Stimulated activated CD4-positive, alpha-beta T cell treated with anti-CD3 and anti-CD28 coated beads, Interleukin-12 subunit alpha, Interleukin-12 subunit beta, amount 100 ng/mL, for 4 hours (primary cell): ENCODE measurements around the gene CAST.
"Not testable (repeated sequence)": the region's sequence is repeated elsewhere in the genome, so short reads cannot be mapped to it uniquely, and the experiment has no call there.

Source experiments
- DNase-seq: peaks from one replicate; pipeline ENCODE4 v3.0.0-alpha.2; 2020

Gene CAST

GRCh38 chr5:96785326-96786109 lies 123.3 kb downstream of the CAST start:
- no peak for DNase-seq

GRCh38 chr5:96788112-96788749 lies 126.1 kb downstream of the CAST start:
- DNase-seq, result no peak

DNA sequence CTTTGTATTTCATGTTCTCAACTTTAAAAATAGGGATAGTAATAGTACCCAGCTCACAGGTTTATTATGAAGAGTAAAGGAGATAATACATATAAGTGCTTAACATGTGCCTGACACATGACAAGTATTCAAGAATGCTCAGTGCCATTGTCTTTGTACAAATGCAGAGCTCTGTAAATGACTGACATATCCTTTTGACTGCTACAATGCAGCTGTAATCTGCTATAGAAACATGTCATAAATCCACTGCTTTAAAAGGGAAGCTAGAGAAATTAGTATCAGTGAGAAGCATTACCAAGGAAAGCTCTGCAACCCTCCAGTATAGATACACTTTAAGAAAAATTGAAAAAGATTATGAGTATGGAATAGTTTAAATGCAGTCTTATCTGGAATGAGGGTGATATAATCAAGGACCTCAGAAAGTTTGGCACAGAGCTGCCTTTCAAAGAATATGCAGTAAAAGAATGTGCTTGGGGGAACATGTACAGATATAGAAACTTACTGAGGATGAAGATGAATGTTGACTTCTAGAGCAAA lies 127.7 kb downstream of the CAST start:
- DNase-seq, result no peak

- DNase-seq, result no peak
Observed at GRCh38 chr5:96790961-96791504, 128.9 kb downstream of the CAST start.

- no peak for DNase-seq
Observed at GRCh38 chr5:96794757-96795156, 132.6 kb downstream of the CAST start.

GRCh38 chr5:96795626-96796025 lies 133.4 kb downstream of the CAST start:
- DNase-seq, result no peak

DNA sequence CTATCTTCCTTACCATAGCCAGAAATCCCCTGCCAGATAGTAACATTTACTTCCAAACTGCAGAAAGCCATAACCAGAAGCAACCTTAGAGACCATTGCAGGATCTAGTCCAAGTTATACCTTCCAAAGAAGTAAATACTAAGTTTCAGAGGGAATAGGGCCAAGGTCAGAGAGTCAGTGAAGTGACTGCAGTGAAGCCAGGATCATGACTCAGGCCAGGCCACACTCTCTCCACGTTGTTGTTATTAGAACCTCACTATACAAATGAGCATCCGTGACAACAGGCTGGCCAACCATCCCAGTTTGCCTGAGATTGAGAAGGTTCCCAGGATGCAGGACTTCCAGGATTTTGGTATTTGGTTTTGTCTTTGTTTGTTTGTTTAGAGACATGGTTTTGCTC lies 134.3 kb downstream of the CAST start:
- no peak for DNase-seq

DNA sequence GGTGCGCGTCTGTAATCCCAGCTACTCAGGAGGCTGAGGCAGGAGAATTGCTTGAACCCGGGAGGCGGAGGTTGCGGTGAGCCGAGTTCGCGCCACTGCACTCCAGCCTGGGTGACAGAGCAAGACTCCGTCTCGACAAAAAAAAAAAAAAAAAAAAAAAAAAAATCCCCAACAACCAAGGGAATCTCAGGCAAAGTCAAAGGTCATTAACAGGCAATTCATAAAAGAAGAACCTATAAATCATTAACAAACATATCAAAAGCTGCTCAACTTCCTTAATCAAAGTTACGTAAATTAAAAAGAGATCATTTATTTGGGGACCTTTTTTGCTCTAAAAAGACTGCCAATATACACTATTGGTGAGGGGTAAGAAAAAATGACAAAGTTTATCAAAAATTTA lies 139.5 kb downstream of the CAST start:
- DNase-seq, result not testable (repeated sequence)

GRCh38 chr5:96807075-96807654 lies 145.0 kb downstream of the CAST start:
- DNase-seq, result no peak

GRCh38 chr5:96808541-96808828 lies 146.3 kb downstream of the CAST start:
- no peak for DNase-seq

DNA sequence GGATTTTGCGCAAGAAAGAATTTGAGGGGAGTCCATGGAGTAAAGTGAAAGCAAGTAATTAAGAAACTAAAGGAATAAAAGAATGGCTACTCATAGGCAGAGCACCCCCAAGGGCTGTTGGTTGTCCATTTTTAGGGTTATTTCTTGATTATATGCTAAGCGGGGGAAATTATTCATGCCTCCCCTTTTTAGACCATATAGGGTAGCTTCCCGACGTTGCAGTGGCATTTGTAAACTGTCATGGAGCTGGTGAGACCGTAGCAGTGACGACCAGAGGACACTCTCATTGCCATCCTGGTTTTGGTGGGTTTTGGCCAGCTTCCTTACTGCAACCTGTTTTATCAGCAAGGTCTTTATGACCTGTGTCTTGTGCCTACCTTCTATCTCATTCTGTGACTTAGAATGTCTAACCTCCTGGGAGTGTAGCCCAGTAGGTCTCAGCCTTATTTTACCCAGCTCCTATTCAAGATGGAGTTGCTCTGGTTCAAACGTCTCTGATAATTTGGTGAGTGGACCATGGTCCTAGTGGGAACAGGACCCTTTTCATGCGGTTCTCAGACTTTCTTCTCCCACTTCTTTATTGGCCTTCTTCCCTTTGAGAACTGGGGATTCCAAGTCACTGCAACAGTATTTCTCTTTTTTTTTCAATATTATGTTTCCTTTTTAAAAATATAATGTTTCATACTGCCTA lies 146.8 kb downstream of the CAST start:
- no peak for DNase-seq

- DNase-seq, result no peak
Observed at GRCh38 chr5:96809921-96810320, 147.7 kb downstream of the CAST start.

DNA sequence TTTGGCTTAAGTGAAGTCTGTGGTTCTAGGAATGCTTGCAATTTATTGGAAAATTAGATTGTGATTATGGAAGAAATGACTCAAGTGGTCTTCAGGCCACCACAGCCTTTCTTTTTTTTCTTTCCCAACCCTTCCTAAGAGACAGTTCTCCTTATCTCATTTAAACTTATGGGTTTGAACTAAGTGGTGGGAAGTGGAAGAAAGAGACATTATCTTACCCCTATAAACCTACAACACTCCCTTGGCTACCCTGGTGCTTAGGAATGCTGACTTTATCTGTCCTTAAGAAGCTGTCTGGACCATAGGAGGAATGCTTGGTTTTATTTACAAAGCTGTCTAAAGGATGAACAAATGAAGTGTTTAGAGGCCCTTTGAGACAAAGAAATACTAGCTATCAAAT lies 150.7 kb downstream of the CAST start:
- DNase-seq, result no peak

DNA sequence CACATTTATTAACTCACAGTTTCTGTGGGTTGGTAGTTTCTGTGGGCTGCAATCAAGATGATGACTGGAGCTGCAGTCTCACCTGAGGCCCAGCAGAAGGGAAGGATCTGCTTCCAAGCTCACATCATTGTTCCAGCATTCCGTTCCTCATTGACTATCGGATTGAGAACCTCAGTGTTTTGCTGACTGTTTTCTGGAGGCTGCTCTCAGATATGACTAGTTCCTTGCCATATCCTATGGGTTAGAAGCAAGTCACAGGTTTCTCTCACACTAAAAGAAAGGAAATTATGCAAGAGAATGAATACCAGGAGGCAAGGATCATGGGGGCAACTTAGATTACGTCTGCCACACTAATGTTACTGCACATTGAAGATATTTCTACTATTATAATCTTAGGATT lies 151.9 kb downstream of the CAST start:
- no peak for DNase-seq

DNA sequence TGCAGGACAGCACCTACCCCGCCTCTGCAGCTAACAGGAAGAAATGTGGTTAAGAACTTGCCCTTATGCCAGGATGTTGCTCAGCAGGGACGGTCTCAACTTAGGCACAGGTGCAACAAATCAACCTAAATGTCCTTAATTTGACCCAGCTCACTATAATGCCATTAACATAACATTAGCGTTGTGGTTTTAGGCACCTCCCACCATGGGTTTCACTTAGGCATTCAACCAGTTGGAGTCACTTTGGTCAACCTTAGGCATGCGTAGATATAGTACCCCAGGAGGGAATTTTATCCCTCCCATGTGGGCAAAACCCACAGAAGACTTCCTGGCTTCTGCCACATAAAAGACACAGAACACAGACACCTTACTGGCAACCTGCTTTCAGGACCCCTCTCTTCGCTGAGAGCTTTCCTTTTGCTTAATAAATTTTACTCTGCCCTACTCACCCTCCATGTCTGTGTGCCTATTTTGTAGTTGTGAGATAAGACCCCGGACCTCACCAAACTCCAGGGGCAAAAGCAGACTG lies 154.3 kb downstream of the CAST start:
- no peak for DNase-seq

DNA sequence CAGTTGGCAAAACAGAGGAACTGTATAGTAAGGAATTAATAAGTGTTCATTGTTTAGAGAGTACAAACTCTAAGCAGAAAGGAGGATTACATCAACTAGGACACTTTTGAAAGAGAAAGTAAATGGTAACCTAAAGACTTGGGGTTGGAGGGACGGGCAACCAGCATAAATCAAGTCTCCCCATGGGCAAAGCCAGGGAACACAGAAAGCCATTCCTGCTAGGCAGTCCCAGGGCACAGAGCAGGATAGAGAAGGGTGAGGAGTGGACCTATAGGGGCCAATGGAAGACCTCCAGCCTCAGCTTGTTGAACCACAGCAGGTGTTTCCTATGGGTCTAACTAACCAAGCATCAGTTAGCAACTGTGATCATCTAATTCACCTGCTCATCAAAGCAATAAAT lies 154.8 kb downstream of the CAST start:
- DNase-seq, result no peak

- no peak for DNase-seq
Observed at GRCh38 chr5:96817506-96817905, 155.3 kb downstream of the CAST start.

DNA sequence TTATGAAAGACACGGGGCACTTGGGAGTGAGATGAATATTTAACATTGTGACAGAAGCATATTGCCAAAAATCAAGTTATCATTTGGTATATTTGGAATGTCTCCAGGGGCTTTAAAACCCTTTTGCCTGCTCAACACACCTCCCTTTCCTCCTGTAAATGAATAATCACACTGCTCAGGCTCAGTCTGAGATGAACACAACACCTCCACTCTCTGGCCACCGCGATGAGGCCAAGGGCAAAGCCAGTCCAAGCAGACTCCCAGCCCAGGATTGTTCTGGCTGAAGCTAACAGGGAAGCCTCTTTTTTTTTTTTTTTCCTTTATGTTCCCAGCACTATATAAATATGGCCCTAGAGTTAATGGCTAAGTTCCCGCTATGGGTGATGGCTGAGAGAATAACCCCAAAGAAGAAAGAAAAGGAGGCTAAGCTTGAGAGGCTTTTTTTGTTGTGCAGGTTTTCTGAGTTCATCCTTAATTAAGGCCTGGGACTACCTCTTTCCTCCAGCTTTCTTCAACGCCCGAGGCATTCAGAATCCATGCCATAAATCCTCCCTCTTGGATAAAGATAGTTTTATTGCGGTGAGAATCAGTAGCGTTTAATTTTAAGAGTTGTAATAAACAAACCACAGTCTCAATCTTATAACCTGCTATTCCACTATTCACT lies 156.1 kb downstream of the CAST start:
- DNase-seq, result no peak

GRCh38 chr5:96819806-96820205 lies 157.6 kb downstream of the CAST start:
- no peak for DNase-seq

DNA sequence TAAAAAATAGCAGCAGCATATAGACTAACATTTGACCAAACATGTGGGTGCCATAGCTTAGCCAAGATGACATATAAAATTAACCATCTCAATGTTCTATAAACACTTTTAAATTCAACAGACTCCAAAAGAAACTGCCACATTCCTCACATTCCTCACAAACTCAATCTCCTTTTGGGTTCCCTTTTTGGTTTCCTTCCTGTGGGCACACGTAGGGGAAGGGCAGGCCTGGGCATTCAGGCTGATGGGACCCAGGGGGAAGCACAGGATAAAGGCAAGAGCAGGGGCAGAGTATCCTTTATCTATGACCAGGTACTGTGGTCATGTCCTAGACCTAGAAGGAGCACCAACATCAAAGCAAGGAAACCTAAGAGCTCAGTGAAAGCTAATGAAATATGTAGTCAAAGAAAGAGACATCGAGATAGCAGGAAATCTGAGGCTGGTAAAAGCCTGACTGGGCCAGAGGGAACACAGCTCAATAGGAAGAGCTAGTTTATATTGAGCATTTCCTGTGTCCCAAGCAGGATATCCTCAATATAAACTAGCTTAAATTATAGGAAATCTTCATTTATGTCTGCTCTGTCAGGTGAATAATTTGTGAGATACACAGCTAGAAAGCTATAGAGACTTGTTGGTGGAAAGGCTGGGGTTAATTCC lies 159.2 kb downstream of the CAST start:
- DNase-seq, result no peak

DNA sequence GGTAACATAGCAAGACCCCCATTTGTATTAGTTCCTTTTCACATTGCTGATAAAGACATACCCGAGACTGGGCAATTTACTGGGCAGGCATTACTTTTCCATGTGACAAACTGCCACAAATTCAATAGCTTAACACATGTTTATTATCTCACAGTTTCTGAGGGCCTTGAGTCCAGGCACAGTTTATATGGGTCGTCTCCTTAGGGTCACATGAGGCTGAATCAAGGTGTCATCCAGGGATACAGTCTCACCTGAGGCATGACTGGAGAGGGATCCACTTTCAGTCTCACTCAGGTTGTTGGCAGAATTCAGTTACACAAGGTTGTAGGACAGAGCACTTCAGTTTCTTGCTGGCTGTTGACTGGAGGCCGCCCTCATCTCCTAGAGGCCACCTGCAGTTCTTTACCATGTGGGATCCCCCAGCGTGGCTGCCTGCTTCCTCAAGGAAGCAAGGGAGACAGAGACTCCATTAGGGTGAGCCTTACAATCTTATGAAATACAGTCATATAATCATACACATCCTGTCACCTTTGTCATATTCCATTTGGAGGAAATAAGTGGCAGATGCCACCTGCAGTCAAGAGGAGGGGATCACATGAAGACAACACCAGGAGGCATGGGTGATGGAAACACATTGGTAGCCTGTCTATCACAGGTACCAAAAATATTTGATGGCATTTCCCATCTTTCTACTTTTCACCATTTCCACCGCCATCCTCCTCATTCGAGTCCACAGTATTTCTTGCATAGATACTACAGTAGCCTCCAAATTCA lies 160.7 kb downstream of the CAST start:
- no peak for DNase-seq
